ENCODE results near the gene CMTM3. TPM values are rescaled to one million over a fixed set of nuclear protein-coding genes. Genes with fewer than 3 reads are reported as not detected.
A peak's percentile ranks its signal among the peaks of the same experiment; 100 is the strongest.

CMTM3 gene
- total and polyA plus RNA-seq, 2 experiments from 2014 or later: 48.9 to 92.2 TPM

DNA sequence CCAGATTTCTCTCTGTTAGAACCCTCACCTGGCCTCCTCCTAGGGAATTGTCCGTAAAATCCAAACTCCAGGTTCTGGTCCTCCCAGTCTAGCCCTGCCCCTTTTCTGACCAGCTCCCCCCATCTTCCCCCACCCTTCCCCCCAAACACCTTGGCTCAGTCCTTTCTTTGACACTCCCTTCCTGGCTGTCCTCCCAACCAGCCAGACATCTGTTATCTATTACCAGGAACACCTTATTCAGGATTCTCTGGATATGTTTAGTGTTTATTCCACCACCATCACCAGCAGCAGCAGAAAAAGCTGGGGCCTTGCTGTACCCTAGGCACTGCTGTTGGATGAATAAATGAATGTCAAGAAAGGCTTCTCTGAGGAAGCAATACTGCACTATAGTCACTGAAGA is 4.0 kb upstream of the CMTM3 start:
- no peaks in the 10 kb centered on the region for H3K36me3 ChIP-seq
- TF ChIP-seq, protein P1, sequence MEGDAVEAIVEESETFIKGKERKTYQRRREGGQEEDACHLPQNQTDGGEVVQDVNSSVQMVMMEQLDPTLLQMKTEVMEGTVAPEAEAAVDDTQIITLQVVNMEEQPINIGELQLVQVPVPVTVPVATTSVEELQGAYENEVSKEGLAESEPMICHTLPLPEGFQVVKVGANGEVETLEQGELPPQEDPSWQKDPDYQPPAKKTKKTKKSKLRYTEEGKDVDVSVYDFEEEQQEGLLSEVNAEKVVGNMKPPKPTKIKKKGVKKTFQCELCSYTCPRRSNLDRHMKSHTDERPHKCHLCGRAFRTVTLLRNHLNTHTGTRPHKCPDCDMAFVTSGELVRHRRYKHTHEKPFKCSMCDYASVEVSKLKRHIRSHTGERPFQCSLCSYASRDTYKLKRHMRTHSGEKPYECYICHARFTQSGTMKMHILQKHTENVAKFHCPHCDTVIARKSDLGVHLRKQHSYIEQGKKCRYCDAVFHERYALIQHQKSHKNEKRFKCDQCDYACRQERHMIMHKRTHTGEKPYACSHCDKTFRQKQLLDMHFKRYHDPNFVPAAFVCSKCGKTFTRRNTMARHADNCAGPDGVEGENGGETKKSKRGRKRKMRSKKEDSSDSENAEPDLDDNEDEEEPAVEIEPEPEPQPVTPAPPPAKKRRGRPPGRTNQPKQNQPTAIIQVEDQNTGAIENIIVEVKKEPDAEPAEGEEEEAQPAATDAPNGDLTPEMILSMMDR (IDR thresholded peaks at IDR 0.05; ENCODE audit: low read depth, low read length): no peak
- H3K4me3 ChIP-seq: no peak overlapping the region
- H3K27ac ChIP-seq: no peak overlapping the region
- H3K27me3 ChIP-seq: no peaks in the 10 kb centered on the region
- H3K9me3 ChIP-seq (ENCODE audit: low read depth): no peaks in the 10 kb centered on the region
- H3K4me1 ChIP-seq (ENCODE audit: low read depth): peaks cover 7% of the 10 kb centered on the region
- no peak for DNase-seq (ENCODE audit: low read depth in 1 of 2, low spot score in 1 of 2)

DNA sequence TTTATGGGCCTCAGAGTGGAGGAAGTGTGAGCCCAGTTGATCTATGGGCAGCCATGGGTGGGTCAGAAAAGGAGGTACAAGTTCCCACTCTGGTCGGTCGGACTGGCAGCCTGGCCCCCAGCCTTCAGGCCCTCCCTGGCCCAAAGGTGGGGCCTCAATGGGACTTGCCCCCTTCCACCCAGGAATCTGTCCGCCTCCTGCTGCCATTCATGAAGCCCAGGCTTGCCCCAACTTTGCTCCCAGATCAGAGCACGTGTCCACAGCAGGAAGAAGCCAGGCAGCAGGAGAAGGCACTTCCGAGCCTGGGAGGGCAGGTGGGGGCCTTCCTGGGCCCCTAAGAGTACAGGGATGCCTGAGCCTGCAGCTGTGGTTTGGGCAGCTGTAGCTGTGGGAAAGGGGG is 3.0 kb upstream of the CMTM3 start:
- DNase-seq (ENCODE audit: low read depth in 1 of 2, low spot score in 1 of 2): no peak
- TF ChIP-seq, protein P1 (IDR thresholded peaks at IDR 0.05; ENCODE audit: low read depth, low read length): no peak
- Histone ChIP-seq H3K9me3 (ENCODE audit: low read depth) (no peaks in the 10 kb centered on the region), H3K27ac (no peak overlapping the region), H3K27me3 (no peaks in the 10 kb centered on the region), H3K4me1 (ENCODE audit: low read depth) (peaks cover 15% of the 10 kb centered on the region), H3K4me3 (no peak overlapping the region), H3K36me3 (no peaks in the 10 kb centered on the region)

DNA sequence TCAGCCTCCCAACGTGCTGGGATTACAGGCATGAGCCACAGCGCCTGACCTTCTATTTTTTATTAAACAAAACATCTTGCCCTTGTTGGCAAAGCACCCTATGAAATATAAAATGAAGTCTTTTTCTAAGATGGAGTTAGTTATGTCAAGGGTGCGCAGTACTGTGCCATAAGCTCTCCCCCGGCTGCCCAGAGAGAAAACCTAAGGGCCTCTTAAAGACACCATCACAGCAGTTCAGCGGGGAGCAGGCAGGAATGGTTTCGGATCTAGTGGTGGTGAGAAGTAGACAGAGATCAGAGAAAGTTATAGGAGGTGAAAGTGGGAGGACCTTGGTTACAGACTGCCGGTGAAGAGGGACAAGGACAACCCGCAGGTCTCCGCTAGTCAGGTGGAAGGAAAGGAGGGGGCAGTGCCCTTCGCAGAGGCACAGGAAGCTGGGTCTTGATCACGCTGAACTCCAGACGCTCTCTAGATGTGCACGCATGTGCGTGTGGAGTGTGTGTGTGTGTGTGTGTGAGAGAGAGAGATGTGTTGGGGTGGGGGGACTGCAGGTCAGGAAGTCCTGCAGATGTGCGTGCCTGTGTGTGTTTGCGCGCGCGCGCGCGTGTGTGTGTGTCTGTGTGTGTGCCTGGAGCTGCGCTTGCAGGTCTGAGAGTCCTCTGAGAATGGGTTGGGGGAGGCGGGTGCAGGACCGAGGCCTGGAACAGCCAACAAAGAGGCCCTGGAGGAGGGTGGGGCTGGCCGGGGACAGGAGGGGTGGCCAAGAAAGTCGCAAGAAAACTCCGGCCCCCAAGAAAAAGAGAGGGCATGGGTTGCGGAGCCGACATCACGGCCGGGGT is 748 bp upstream of the CMTM3 start:
- no peaks in the 10 kb centered on the region for H3K27me3 ChIP-seq
- peak; percentile 68 to 72 for DNase-seq (ENCODE audit: low read depth in 1 of 2, low spot score in 1 of 2)

DNA sequence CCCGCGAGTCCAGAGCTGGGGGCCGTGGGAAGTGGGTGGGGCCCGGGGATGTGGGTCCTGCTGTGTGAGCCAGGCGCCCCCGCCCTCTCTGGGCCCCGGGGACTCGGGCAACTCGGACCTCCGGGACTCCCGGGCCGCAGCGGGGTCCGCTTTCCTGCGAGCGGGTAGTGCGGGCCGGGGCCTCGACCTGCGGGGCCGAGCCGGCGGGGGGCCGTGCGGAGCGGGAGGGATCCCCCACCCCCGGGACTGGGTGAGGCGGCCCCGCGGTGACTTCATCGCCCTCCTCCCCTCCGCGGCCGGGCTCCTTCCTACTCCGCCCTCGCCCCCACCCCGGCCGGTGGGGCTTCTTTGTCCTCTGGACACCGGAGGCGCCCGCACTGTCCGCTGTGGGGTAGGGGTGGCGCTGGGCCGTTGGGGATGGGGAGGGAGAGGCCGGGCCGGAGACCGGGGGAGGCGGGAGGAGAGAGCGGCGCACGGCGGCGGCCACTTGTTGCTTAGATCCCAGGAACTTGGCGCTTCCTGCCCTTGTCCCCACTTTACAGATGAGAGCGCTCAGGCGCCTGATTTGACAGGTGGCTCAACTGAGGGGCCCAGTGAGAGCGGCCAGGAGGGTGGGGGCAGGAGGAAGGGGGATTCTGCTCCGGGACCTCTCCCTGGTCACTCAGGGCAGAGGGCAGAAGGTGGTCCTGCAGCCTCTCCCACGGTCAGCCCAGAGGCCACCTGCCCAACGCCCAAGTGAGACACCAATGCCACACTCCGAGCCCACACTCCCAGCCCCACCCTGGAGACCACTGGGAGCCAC is 874 bp downstream of the CMTM3 start:
- peaks cover 7% of the 10 kb centered on the region for H3K36me3 ChIP-seq
- peak; percentile 45 to 58 for DNase-seq (ENCODE audit: low read depth in 1 of 2, low spot score in 1 of 2)
- no peaks in the 10 kb centered on the region for H3K9me3 ChIP-seq (ENCODE audit: low read depth)
- TF ChIP-seq, protein P1 (IDR thresholded peaks at IDR 0.05; ENCODE audit: low read depth, low read length): no peak
- peaks cover 15% of the 10 kb centered on the region for H3K4me1 ChIP-seq (ENCODE audit: low read depth)
- H3K4me3 ChIP-seq: peak overlapping the region; percentile 79
- no peak overlapping the region for H3K27ac ChIP-seq
- H3K27me3 ChIP-seq: no peaks in the 10 kb centered on the region

More for the DNA sequence above, 748 bp upstream of the CMTM3 start:
- peaks cover 15% of the 10 kb centered on the region for H3K4me1 ChIP-seq (ENCODE audit: low read depth)
- no peaks in the 10 kb centered on the region for H3K36me3 ChIP-seq
- TF ChIP-seq, protein P1 (IDR thresholded peaks at IDR 0.05; ENCODE audit: low read depth, low read length): no peak
- peak overlapping the region; percentile 79 for H3K4me3 ChIP-seq
- H3K27ac ChIP-seq: peak overlapping the region; percentile 36
- no peaks in the 10 kb centered on the region for H3K9me3 ChIP-seq (ENCODE audit: low read depth)

DNA sequence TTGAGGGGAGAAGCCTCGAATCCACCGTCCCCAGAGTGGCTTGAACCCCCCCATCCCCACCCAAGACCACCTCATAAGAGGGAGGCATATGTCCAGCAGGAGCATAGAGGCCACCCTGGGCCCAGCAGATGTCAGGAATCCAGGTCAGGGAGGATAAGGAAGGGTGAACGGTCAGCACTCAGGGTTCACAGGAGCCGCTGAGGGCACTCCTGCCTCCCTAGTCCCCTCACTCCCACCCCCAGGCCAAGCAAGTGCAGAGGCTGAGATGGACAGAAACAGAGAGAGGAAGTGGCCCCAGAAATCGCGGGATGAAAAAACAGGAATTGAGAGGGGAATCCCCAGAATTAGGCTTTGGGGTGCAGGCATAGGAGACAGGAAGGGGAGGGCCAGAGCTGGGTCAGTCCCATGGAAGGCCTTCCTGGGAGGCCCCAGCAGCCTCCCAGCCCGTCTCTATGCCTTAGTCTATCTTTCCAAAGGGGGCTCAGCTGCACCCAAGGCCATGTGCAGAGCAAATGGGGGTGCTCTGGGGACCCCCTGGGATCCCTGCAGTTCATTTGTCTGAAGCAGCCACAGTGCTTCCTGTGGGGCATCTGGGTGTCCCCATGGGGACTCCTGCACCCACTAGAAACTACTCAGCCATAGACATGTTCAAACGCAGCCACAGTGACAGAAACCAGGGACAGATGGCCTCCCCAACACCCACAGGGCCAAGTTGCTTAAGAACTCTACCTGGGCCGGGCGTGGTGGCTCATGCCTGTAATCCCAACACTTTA is 1.7 kb downstream of the CMTM3 start:
- TF ChIP-seq, protein P1 (IDR thresholded peaks at IDR 0.05; ENCODE audit: low read depth, low read length): no peak
- H3K9me3 ChIP-seq (ENCODE audit: low read depth): no peaks in the 10 kb centered on the region
- H3K27me3 ChIP-seq: no peaks in the 10 kb centered on the region
- H3K36me3 ChIP-seq: peaks cover 14% of the 10 kb centered on the region
- no peak for DNase-seq (ENCODE audit: low read depth in 1 of 2, low spot score in 1 of 2)
- H3K27ac ChIP-seq: no peak overlapping the region
- peak overlapping the region; percentile 79 for H3K4me3 ChIP-seq
- peaks cover 15% of the 10 kb centered on the region for H3K4me1 ChIP-seq (ENCODE audit: low read depth)
